GM12891 (cell line): ENCODE measurements around the gene UTRN.

Source experiments
- DNase-seq: peaks from one replicate; pipeline ENCODE4 v3.0.0; 2011; ENCODE audit warnings: low spot score; ENCODE audit not compliant: insufficient read length
- FAIRE-seq: peaks from 2 replicates; lab custom pipeline; 2011; peaks lifted over from hg19 to GRCh38; lab: Jason Lieb, UNC
- PAX5 ChIP-seq: IDR thresholded peaks from 2 replicates; pipeline ENCODE4 v1.6.1; 2011; ENCODE audit warnings: low read length, moderate library complexity, mild to moderate bottlenecking; ENCODE audit not compliant: insufficient read depth, severe bottlenecking
- POLR2A ChIP-seq: IDR thresholded peaks from 2 replicates; pipeline ENCODE4 v1.6.1; 2011; ENCODE audit warnings: low read depth, low read length, control low read depth
- POLR2AphosphoS5 ChIP-seq: IDR thresholded peaks from 2 replicates; pipeline ENCODE4 v1.6.1; 2011; ENCODE audit warnings: low read depth, low read length, control low read depth
- POU2F2 ChIP-seq: IDR thresholded peaks from 2 replicates; pipeline ENCODE4 v1.6.1; 2011; ENCODE audit warnings: low read depth, mild to moderate bottlenecking, control low read depth, low read length, moderate library complexity
- SPI1 ChIP-seq: IDR thresholded peaks from 2 replicates; pipeline ENCODE4 v1.6.1; 2011; ENCODE audit warnings: low read depth, low read length, control low read depth
- TAF1 ChIP-seq: IDR thresholded peaks from 2 replicates; pipeline ENCODE4 v1.6.1; 2011; ENCODE audit warnings: low read depth, low read length, control low read depth

Gene UTRN

GRCh38 chr6:144321839-144322591 lies 36.9 kb downstream of the UTRN start:
- TF ChIP-seq SPI1: no peak
- TF ChIP-seq TAF1: no peak
- TF ChIP-seq POU2F2: no peak
- TF ChIP-seq PAX5: no peak
- no peak for TF ChIP-seq POLR2A
- no peak for TF ChIP-seq POLR2AphosphoS5
- FAIRE-seq (no peak), DNase-seq (no peak)

- FAIRE-seq: no peak
- no peak for TF ChIP-seq PAX5
- no peak for DNase-seq
Observed at GRCh38 chr6:144325232-144325631, 40.1 kb downstream of the UTRN start.

GRCh38 chr6:144326393-144326792 lies 41.3 kb downstream of the UTRN start:
- FAIRE-seq (no peak), DNase-seq (no peak)
- no peak for TF ChIP-seq PAX5
- no peak for TF ChIP-seq POLR2AphosphoS5
- no peak for TF ChIP-seq POU2F2
- TF ChIP-seq TAF1: no peak
- TF ChIP-seq POLR2A: no peak
- TF ChIP-seq SPI1: no peak

- FAIRE-seq: no peak
- no peak for TF ChIP-seq POU2F2
- DNase-seq: no peak
Observed at GRCh38 chr6:144327081-144327480, 41.9 kb downstream of the UTRN start.

- TF ChIP-seq TAF1 (no peak), PAX5 (no peak)
- no peak for FAIRE-seq
- no peak for DNase-seq
Observed at GRCh38 chr6:144330017-144330987, 45.2 kb downstream of the UTRN start.

- TF ChIP-seq POLR2AphosphoS5: no peak
- TF ChIP-seq TAF1: no peak
- TF ChIP-seq POLR2A: no peak
- no peak for TF ChIP-seq SPI1
- no peak for TF ChIP-seq PAX5
- no peak for TF ChIP-seq POU2F2
- DNase-seq (no peak), FAIRE-seq (no peak)
Observed at GRCh38 chr6:144331491-144331969, 46.4 kb downstream of the UTRN start.

GRCh38 chr6:144332177-144332576 lies 47.0 kb downstream of the UTRN start:
- FAIRE-seq: no peak
- TF ChIP-seq POU2F2 (no peak), SPI1 (no peak), POLR2A (no peak)
- DNase-seq: no peak

- DNase-seq: no peak
Observed at GRCh38 chr6:144334150-144334708, 49.1 kb downstream of the UTRN start.

More at GRCh38 chr6:144334150-144334708, 49.1 kb downstream of the UTRN start:
- TF ChIP-seq SPI1 (no peak), POU2F2 (no peak), POLR2A (no peak), TAF1 (no peak)
- FAIRE-seq: peak; percentile 84
